ENCODE results near the gene HOXA3.

- no peak for TF ChIP-seq CTCF (IDR thresholded peaks at IDR 0.05; ENCODE audit: low read depth, low read length)
- no peak for TF ChIP-seq MAX (IDR thresholded peaks at IDR 0.05; ENCODE audit: low read depth, low read length)
- no peak for TF ChIP-seq POLR2A (IDR thresholded peaks at IDR 0.05; ENCODE audit: extremely low read depth, insufficient read length)
These were observed 19.4 kb upstream of the HOXA3 start for GRCh38 chr7:27171637-27172314.

Measured in NB4 (cell line).